IMR-90 (cell line): Measurements from ENCODE around the gene SOX6.

Source experiments
- MAZ ChIP-seq: IDR thresholded peaks from 2 replicates; pipeline ENCODE4 v1.6.1; 2012; ENCODE audit warnings: low read depth, mild to moderate bottlenecking, low read length, improper control_type of control experiment, moderate library complexity, borderline replicate concordance
- RAD21 ChIP-seq: IDR thresholded peaks from 2 replicates; pipeline ENCODE4 v1.6.1; 2012; ENCODE audit warnings: low read length, improper control_type of control experiment

GRCh38 chr11:16195651-16196050 is 160.7 kb downstream of the SOX6 start:
- TF ChIP-seq RAD21 = no peak
- no peak for TF ChIP-seq MAZ
